ENCODE results near the gene TAB2. TPM values are rescaled to one million over a fixed set of nuclear protein-coding genes. Genes with fewer than 3 reads are reported as not detected.
"Not testable (repeated sequence)": the region's sequence is repeated elsewhere in the genome, so short reads cannot be mapped to it uniquely, and the experiment has no call there.

Gene TAB2
- polyA plus RNA-seq, 10 donors, result 51.0 to 71.2 (median 59.7) TPM

DNA sequence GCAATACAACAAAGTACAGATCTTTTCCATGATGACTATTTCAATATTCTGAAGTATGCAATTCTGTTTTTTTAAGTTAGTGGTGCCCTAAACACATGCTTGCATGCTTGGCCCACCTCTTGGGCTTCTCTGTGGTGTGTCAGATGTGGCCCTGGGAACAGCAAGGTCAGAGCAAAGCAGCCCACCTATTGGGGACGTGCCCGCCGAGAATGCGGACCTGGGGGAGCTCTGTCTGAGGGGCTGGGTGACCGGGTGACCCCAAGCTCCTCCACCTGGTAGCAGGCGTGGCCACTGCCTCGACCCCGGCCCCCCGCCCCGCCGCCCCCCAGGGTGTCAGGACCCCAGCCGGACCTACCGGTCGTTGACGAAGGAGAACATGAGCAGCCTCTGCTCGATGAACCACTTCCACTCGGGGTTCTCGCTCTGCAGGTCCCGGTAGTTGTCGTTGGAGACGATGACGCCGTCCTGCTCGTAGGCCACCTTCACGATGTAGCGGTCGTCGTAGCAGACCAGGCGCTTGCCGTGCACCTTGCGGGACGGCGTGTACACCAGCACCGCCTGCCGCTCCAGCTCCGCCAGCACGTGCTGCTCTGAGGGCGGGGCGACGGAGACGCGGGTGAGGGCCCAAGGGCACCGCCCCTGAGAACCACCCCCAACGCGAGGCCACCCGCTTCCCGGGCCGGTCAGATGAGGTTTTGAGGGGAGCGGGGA, 139.0 kb downstream of the TAB2 start:
- no peak for DNase-seq

DNA sequence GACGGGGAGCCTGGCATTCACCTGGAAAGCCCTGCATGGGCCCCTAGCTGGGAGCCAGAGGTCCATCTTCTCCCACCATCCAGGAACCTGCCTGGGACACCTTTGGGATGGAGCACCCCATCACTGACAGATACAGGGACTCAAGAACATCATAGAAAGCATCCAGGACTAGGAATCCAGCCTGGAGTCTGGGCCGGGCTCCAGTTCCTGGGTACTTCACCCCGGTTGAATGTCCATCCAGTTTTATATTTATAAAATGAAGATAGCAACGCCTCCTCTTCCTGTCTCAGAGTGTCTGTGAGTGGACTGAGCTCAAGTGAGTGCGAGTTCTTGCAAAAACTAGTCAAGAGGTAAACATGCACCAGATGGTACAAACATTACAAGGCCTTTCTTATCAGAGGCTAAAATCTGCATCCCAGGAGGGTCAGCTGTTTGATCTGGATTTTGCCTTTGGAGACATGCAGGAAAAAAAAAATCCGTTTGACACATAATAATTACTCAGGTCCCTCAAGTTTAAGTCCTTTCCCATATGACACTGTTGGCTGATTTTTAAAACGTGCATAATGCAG, 139.9 kb downstream of the TAB2 start:
- DNase-seq, result no peak

DNA sequence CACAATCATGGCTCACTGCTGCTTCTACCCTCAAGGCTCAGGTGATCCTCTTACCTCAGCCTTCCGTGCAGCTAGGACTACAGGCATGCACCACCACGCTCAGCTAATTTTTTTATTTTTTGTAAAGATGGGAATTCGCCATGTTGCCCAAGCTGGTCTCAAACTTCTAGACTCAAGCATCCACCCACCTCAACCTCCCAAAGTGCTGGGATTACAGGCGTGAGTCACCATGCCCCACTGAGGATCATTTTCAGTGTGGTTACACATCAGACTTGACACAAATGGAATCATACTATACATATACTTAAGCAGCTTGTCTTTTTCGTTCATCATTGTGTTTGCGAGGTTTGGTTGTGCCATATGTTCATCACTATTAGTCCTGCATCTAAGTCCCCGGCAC, 140.7 kb downstream of the TAB2 start:
- DNase-seq, result no peak

- no peak for DNase-seq
Measured at GRCh38 chr6:149458806-149459205, 141.3 kb downstream of the TAB2 start.

DNA sequence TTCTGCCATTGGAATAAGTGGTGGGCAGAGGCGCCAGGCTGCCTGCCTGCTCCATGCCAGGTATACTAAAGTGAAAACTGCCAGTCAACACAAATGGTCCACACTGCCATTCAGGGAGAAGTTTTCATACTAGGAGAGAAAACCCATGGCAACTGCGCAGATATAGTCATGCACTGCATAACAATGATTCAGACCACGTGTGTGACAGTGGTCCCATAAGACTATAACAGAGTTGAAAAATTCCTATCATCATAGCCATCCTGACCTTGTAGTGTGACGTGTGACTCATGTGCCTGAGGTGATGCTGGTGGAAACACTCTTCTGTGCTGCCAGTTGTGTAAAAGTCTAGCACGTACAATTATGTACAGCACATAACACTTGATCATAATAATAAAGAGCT, 142.2 kb downstream of the TAB2 start:
- no peak for DNase-seq

DNA sequence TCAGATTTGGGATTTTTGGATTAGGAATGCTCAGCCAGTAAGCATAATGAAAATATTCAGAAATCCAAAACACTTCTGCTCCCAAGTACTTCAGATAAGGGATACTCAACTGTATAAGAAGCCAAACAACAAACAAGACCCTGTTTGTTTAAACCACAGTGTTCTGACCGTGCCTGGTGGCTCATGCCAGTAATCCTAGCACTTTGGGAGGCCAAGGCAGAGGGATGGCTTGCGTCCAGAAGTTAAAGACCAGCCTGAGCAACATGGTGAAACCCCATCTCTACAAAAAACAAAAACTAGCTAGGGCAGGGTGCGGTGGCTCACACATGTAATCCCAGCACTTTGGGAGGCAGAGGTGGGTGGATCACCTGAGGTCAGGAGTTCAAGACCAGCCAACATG, 142.7 kb downstream of the TAB2 start:
- not testable (repeated sequence) for DNase-seq

Other genes starting within 250 kb of the TAB2 start
- gene SUMO4, start 82.5 kb downstream of the TAB2 start, polyA plus RNA-seq (ENCODE audit: insufficient read length in 10 of 10), result 1 to 10 TPM in 2 of 10 donors, under 1 TPM in 8; 0.21 to 1.7 (median 0.43) TPM
- 1 to 10 TPM in 1 of 10 donors, under 1 TPM in 9; 0.09 to 1.4 (median 0.34) TPM for gene ZC3H12D, start 167.3 kb downstream of the TAB2 start, polyA plus RNA-seq (ENCODE audit: insufficient read length in 10 of 10)
- gene PPIL4, start 228.3 kb downstream of the TAB2 start, polyA plus RNA-seq (ENCODE audit: insufficient read length in 10 of 10), result 10 to 100 TPM; 26.7 to 36.9 (median 33.7) TPM
- 10 to 100 TPM; 40.5 to 56.7 (median 49.7) TPM for gene GINM1, start 248.7 kb downstream of the TAB2 start, polyA plus RNA-seq (ENCODE audit: insufficient read length in 10 of 10)